Measurements from ENCODE around the gene NFILZ. TPM values are rescaled to one million over a fixed set of nuclear protein-coding genes. Genes with fewer than 3 reads are reported as not detected.

NFILZ gene
- total and polyA plus RNA-seq, 10 donors: not detected

- peaks cover 0 to 3% (median 0%) of the 10 kb centered on the region in 7 donors for H3K27me3 ChIP-seq (replicated peaks in 1 of 7)
- peaks cover 0 to 22% (median 9%) of the 10 kb centered on the region in 6 donors for H3K36me3 ChIP-seq
- no peak overlapping the region for H3K27ac ChIP-seq
- intact Hi-C loops (cut with DNase I; ENCODE audit: low total_unique reads): no loop called here
- WGBS, 5 donors: 93 to 97% (median 94%) methylated on average over 5 of the region's 5 CpGs
- no peak for DNase-seq
- no peak for TF ChIP-seq POLR2AphosphoS5 (IDR thresholded peaks at IDR 0.05)
- TF ChIP-seq POLR2A (IDR thresholded peaks at IDR 0.05): no peak
- TF ChIP-seq CTCF (IDR thresholded peaks at IDR 0.05 in 8 of 11, conservative IDR thresholded peaks at IDR 0.05 in 3 of 11): no peak
- H3K4me3 ChIP-seq: no peak overlapping the region
- H3K9me3 ChIP-seq: peaks cover 0 to 16% (median 9%) of the 10 kb centered on the region in 8 donors
- H3K4me1 ChIP-seq: no peaks in the 10 kb centered on the region
These were observed 28.6 kb upstream of the NFILZ start for GRCh38 chr19:8601796-8602195.

GRCh38 chr19:8605514-8605913 is 24.9 kb upstream of the NFILZ start:
- Histone ChIP-seq H3K27ac (no peak overlapping the region), H3K4me3 (no peak overlapping the region), H3K9me3 (peaks cover 0 to 16% (median 9%) of the 10 kb centered on the region in 8 donors), H3K4me1 (peaks cover 0 to 24% (median 20%) of the 10 kb centered on the region in 6 donors), H3K36me3 (peaks cover 0 to 21% (median 8%) of the 10 kb centered on the region in 6 donors), H3K27me3 (replicated peaks in 1 of 7) (peaks cover 0 to 23% (median 10%) of the 10 kb centered on the region in 7 donors)
- TF ChIP-seq CTCF (IDR thresholded peaks at IDR 0.05 in 8 of 11, conservative IDR thresholded peaks at IDR 0.05 in 3 of 11) (no peak), POLR2A (IDR thresholded peaks at IDR 0.05) (no peak), POLR2AphosphoS5 (IDR thresholded peaks at IDR 0.05) (no peak)
- intact Hi-C loops (cut with DNase I; ENCODE audit: low total_unique reads): no loop called here
- no peak for DNase-seq
- 91 to 96% (median 95%) methylated on average over 17 of the region's 17 CpGs for WGBS, 5 donors

GRCh38 chr19:8607386-8607785 is 23.0 kb upstream of the NFILZ start:
- TF ChIP-seq POLR2AphosphoS5 (IDR thresholded peaks at IDR 0.05) (no peak), POLR2A (IDR thresholded peaks at IDR 0.05) (no peak), CTCF (IDR thresholded peaks at IDR 0.05 in 8 of 11, conservative IDR thresholded peaks at IDR 0.05 in 3 of 11) (no peak)
- H3K27ac ChIP-seq: no peak overlapping the region
- WGBS, 5 donors: 76 to 93% (median 93%) methylated on average over 4 of the region's 4 CpGs
- intact Hi-C loops (cut with DNase I; ENCODE audit: low total_unique reads): no loop called here
- peaks cover 0 to 26% (median 10%) of the 10 kb centered on the region in 7 donors for H3K27me3 ChIP-seq (replicated peaks in 1 of 7)
- H3K4me1 ChIP-seq: peaks cover 0 to 38% (median 20%) of the 10 kb centered on the region in 6 donors
- no peak for DNase-seq
- no peak overlapping the region for H3K4me3 ChIP-seq
- H3K36me3 ChIP-seq: peaks cover 0 to 14% (median 3%) of the 10 kb centered on the region in 6 donors
- peaks cover 0 to 16% (median 9%) of the 10 kb centered on the region in 8 donors for H3K9me3 ChIP-seq

GRCh38 chr19:8608941-8609278 is 21.5 kb upstream of the NFILZ start:
- peaks cover 0 to 26% (median 10%) of the 10 kb centered on the region in 7 donors for H3K27me3 ChIP-seq (replicated peaks in 1 of 7)
- intact Hi-C loops (cut with DNase I; ENCODE audit: low total_unique reads): no loop called here
- peaks cover 0 to 38% (median 20%) of the 10 kb centered on the region in 6 donors for H3K4me1 ChIP-seq
- DNase-seq: no peak
- H3K4me3 ChIP-seq: peak overlapping the region in 6 of 8 donors; percentile 44 to 78 (median 46)
- peaks cover 0 to 16% (median 9%) of the 10 kb centered on the region in 8 donors for H3K9me3 ChIP-seq
- TF ChIP-seq POLR2AphosphoS5 (IDR thresholded peaks at IDR 0.05) (no peak), POLR2A (IDR thresholded peaks at IDR 0.05) (no peak), CTCF (IDR thresholded peaks at IDR 0.05 in 8 of 11, conservative IDR thresholded peaks at IDR 0.05 in 3 of 11) (no peak)
- 36 to 67% (median 55%) methylated on average over 5 of the region's 5 CpGs for WGBS, 5 donors
- peak overlapping the region in 6 of 8 donors; percentile 73 to 83 (median 77) for H3K27ac ChIP-seq
- peaks cover 0 to 11% (median 3%) of the 10 kb centered on the region in 6 donors for H3K36me3 ChIP-seq
